HG03354 (cell line): ENCODE data around the gene SGMS1.
"Not testable (repeated sequence)": the region's sequence is repeated elsewhere in the genome, so short reads cannot be mapped to it uniquely, and the experiment has no call there.

ENCODE experiments used
- ATAC-seq: cut with Tn5 transposase; IDR thresholded peaks from one replicate; pipeline ENCODE4 v1.9.1; 2021; ENCODE audit warnings: mild to moderate bottlenecking; ENCODE audit not compliant: unreplicated experiment, poor library complexity, severe bottlenecking

The SGMS1 gene

DNA sequence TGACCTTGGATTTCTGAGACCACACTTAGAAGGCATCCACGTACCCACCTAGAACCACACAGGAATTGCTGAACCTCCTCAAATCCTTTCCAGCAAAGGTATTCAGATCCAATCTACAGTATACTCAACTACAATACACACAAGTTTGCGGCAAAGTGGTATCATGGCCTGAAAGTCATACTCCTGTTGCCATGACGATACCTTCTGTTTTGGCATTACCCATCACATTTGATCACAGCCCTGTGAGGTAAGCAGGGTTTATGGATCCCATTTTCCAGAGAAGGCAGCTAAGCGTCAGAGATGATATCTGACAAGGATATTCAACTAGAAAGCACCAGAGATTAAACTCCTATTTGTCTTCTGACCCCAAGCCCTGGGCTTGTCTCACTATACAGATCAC is 32.8 kb downstream of the SGMS1 start:
- ATAC-seq: no peak

DNA sequence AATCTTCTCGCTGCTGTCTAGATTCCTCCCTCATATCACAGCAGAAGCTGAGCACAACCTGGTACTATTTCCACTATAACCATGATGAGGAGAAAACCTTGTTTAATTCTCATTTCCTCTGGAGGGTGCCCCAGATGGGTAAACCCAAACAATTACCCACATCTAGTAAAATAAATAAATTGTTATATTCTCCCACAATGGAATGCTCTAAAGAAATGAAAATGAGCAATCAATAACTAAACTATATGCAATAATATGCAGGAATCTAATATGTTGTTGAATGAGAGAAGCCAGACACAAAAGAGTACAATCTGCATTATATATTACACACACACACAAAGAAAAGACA is 37.0 kb downstream of the SGMS1 start:
- no peak for ATAC-seq

DNA sequence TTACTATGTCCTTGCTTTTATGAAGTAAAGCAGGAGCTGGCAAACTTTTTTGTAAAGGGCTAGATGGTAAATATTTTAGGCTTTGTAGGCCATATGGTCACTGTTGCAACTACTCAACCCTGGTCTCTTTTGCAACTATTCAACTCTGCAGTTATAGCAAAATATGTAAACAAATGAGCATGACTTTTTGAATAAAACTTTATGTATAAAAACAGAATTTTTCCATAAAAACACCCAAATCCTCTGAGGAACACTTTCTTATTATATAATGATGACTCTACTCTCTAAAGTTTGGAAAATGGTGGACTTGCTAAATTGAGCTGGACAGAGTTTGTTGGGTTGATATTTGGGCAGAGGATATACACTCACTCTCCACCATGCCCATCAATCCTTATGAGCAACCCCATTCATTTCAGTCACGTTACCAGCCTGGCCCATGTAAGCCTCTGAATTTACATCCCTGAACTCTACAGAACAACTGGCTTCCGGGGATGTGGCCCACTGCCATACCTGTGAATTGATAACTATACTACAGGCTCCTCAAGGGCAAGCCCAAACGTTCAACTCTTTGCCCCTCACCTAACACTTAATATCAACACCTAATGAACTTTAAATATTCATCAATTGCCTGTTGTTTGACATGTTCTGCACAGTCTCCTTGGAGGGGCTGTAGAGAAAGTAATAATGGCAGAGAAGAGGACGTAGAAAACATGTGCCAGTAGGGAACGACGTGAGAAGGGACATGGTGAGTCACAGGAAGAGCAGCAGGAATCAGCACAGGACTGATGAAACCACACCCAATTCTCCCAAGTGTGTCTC is 37.6 kb downstream of the SGMS1 start:
- ATAC-seq: no peak

DNA sequence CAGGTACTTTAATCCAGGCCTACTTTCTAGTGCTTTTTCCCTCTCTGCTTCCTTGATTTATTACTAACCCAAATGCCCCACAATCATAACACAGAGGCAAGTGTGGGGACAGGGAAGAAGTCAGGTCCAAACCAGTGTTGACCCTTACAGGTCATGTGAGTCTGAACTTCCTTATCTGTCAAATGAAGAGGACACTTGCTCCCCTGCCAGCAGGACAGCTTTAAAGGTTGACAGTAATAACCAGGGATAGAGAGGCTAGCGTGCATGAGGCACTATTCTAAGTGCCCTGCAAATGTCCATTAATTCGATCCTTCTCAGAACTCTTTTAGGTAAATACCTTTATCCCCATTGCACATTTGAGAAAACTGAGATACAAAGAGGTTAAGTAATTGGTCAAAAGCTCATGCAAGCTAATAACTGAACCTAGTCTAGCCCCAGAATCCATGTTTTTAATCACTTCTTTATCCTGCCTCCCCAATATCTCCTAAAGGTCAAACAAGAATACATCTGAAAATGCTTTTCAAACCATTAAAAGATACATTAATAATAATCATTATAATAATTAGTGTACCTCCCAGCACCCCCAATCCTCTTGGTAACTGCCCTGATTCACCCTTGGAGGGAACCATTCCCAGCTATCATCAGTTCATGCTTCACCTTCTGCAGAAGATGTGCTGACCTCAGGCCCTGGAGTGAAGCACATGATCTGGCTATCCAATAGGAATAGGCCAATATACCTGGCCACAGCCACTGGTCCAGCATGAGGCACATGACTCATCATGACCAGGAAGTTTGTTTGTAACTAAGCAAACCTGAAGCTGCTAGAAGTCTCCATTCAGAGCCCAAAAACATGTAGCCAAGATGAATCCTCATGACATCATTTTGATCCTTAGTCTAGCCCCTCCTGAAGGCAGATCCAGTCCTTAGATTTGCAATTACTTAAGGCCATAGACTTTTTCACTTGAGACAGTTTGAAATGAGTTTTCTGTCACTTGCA is 40.7 kb downstream of the SGMS1 start:
- no peak for ATAC-seq

DNA sequence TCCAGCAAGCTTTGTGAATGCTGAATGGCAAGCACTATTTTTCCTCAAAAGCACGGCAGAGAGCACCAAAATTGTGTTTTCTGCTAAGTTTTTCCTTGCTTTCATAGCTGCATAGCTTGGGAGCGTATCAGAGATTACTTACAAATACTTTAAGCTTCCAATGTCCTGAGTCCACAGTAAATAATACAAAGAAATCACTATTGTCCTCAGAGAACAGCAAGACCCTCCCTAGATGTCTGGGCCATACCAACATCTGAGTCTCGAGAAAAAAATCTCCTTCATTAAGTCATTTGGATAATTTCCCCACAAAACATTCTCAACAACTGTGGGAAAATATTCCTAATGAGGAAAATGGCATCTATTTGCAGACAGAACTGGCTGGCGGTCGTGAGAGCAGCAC is 41.7 kb downstream of the SGMS1 start:
- no peak for ATAC-seq

DNA sequence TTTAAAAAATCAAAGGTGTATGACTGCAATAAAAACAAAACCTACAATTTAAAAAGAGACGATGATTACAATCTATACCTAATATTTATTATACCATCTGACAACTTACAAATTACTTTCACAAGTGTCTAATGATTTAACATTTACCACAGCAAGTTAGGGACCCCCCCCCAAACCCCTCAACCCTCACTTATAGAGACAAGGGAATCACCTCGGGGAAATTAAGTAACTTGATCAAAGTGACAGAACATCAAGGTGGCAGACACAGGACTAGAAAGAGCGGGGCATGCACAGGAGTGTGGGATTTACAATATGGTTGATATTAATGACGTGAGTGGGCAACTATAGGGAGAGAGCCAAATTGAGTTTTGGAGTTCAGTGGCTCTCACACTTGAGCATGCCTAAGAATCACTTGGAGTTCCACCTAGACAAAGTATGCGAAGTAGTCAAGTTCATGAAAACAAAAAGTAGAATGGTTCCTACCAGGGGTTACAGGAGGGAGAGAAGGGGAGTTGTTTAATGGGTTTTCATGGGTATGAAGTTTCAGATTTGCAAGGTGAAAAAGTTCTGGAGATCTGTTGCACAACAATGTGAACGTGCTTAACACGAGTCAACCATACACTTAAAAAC is 43.4 kb downstream of the SGMS1 start:
- no peak for ATAC-seq

DNA sequence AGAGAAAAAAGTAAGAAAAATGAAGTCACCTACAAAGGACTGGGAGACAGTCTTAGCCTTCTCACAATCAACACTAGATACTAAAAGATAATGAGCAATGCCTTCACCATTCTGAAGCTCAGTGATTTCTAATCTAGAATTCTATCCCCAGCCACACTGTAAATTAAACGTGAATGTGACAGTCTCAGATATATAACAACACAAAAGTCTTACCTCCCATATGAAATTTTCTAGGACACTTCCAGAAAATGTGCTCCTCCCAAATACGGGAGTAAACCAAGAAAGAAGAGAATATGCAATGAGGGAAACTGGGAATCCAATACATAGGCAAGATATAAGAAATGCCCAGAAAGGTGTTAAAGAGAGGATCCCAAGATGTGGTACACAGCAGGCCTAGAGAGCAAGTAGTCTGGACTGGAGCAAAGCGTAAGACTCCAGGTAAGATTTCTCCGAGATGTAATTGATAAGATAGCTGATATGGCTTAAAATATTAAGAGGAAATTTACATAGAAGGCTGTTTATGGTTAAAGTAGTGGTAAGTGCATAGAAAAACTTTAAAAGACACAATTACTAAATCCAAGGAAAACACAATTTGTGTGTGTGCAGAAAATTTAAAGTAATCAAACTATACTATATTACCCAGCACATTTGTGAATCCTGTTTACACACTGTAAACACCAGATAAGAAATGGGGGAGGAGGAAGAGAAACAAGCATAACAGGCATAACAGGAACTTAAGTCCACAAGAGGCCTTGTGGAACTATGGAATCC is 44.1 kb downstream of the SGMS1 start:
- no peak for ATAC-seq

DNA sequence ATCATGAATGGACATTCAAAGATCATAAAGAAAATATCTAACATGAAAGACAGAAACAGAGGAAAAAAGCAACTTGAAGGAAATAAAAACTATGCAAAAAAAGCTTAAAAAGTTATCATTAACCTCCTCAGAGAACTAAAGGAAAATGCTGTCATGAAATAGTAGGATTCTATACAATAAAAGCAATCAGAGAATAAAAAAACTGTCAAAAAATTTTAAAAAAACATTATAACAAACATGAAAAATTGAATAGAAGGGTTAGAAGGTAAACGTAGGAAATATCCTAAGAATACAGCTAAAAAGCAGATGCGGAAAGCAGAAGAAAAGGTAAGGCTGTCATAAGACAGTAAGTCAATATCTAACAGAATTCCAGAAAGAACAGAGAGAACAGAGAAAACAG is 44.8 kb downstream of the SGMS1 start:
- no peak for ATAC-seq

DNA sequence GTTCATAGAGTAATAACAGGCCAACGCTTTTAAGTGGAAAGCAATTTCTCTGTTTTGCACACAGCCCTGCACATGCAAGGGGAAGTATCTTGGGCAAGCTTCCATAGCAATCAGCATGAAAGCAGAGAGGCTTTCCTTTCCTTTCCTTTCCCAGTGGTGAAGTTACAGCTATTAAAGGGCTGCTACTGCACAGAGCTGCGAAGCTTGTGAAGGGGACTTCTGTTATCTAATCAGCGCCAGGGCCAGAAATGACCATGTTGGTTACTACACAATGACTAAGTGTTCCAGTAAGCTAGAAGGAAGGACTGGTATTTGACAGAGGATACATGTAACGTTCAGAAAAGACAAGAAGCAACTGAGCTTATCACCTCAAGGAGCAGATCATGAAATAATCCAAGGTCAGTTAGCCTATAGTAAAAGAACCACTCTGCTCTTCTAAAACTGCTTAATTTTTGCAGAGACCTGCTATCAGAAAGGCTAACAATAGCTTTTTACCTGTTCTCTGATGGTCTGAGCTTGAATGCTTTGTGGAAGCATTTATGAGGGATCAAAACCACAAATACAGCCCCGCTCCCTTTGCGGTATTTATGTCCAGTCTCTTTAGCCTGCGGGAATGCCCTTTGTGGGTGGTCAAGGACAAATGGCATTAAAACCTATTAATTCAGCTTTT is 45.9 kb downstream of the SGMS1 start:
- ATAC-seq: peak; percentile 62

DNA sequence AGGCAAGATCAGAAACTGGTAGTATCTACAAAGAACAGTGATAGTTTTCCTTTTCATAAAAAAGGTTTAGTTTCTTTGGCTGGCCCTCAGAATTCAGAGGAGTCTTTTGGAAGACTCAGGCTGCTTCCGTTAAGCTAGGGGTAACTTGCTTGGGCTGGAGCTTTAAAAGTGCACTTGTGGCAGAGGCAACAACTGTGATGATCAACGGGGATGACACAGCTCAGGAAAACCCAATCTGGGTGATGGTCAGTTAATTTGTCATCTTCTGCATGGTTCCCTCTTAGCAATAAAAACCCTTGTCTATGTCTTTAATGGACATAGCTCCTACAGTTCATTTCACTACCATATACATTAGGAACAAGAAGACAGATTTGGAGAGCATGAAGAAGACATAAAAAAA is 46.7 kb downstream of the SGMS1 start:
- no peak for ATAC-seq

DNA sequence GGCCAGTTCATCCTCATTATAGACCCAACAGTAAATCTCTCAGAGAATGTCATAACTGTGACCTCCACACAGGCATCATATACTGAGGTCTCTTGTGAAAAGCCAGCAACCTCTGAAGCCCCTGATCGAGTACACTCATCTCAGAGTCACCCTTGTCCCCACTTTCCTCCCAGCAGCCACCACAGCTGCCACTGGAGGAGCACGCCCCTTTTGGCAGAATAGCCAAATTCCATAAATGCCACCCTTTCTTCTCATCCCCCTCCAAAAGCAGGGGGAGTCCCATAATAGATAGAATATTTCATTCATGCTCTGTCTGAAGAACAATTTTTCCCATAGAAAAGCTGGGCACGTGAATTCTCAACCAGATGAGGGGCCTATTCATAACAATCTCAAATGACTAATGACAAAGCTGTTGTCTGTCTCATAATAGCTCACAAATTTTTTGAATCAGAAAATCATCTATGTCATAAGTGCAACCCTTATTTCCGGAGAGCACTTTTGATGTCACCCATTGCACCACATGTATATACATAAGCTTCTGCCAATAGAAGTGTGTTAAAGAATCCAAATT is 47.4 kb downstream of the SGMS1 start:
- ATAC-seq: no peak

DNA sequence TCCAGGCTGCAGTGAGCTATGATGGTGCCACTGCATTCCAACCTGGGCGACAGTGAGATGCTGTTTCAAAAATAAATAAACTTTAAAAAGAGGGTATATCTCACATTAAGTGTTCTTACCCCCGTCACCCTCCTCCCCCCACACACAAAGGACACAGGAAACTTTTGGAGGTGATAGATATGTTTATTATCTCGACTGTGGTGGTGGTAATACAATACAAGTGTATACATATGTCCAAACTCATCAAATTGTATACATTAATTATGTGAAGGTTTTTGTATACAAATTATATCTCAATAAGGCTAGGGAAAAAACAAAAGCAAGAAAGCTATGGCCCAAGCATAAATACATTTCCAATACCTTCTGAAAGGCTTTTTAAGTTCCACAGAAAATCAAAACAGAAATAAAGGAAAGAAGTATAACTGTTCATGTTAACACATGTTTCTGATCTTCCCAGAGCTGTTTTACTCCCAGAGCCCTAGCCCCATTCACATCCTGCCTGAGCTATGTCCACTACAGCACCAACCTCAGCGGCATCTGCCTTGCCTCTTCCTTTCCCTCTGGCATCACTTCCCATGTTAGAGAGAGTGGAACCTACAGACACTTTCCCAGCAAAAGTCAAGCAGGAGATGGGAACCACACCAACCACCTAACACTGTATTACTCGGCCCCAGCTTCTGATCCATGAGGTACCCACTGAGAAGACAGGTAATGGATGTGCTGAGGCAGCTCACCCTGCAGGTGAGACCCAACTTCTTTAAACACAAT is 48.1 kb downstream of the SGMS1 start:
- ATAC-seq: no peak

DNA sequence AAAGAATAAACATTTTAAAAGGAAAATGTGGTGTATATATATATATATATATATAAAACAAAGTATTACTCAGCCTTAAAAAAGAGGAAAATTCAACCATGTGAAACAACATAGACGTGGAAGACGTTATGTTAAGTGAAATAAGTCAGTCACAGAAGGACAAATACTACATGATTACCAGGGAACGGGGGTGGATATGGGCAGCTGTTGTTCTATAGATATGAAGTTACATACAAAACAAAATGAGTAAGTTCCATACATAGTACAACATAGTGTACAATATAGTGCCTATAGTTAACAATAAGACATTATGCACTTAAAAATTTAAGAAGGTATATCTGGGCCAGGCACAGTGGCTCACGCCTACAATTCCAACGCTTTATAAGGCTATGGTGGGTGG is 48.8 kb downstream of the SGMS1 start:
- ATAC-seq: no peak

DNA sequence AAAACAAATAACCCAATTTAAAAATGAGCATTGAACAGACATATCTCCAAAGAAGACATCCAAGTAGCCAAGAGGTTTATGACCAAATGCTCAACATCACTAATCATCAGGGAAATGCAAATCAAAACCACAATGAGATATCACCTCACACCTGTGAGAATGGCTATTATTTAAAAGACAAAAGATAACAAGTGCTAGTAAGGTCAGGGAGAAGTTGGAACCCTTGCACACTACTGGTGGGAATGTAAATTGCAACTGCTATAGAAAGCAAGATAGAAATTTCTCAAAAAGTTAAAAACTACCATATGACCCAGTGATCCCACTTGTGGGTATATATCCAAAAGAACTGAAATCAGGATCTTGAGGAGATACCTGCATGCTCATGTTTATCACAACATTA is 49.5 kb downstream of the SGMS1 start:
- ATAC-seq: no peak

DNA sequence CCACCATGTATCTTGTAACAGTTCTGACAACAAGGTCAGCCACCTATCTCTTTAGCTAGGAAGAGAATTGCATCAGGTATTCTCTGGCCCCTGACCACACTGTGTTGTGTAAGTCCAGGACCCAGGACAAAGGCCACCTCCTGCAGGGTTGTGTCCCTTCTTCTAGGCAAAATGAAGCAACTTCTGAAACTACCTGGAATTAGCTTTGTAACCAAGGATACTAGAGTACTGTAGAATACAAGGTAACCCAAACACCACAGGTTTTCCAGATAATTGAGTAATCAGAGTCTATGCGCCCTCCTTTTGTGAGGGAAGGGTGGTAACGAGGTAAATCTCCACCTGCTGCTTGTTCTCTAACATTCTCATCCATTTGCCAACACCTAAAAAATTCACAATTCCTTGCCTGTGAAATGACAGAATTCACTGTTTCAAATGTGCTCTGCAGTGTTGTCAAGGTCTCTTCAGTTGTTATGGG is 51.7 kb downstream of the SGMS1 start:
- no peak for ATAC-seq

DNA sequence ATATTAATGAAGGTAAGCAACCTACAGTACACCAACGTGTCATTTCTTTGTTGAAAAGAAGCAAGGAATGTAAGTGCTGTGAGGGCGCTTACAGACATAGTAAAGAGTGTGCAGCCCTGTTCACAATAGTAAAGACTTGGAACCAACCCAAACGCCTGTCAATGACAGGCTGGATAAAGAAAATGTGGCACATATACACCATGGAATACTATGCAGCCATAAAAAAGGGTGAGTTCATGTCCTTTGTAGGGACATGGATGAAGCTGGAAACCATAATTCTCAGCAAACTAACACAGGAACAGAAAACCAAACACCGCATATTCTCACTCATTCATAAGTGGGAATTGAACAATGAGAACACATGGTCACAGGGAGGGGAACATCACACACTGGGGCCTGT is 55.0 kb downstream of the SGMS1 start:
- ATAC-seq: not testable (repeated sequence)

DNA sequence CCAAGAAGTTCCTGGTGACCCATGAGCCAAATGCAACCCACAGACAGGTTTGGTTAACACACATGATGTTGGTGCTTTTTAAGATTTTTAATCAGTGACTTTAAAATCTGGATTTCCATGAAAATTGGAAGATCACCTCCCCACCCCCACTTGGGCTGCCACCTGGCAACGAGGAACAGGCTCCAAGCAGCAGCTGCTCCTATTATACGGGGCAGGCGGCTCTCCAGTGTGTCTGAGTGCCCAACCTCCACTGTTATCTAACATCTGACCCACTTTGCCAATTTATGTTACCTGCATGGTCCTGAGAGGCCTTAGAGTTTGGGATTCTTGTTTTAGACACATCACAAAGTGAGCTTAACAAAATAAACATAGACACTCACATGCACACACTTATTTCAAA is 56.4 kb downstream of the SGMS1 start:
- no peak for ATAC-seq

DNA sequence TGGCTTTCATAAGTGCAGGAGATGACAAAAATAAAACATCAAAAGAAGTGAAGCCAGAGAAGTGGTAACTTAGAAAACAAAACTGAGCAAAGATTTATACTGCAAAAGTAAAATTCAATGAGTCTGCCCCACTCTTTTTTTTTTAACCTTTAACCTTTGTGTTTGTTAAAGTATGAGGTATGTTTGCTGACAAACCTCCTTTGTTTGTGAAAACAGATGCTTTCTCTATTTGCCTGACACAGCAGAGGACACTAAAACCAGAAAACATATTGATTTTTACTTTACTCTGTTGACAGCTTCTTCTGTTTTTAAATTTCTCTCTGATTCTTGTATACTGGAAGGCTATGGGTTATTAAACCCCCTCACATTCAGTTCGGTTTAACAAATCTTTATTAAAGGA is 57.6 kb downstream of the SGMS1 start:
- ATAC-seq: no peak
